GM12891 (cell line): ENCODE measurements around the gene NUDCD3.

Experiments
- DNase-seq: peaks from one replicate; pipeline ENCODE4 v3.0.0; 2011; ENCODE audit warnings: low spot score; ENCODE audit not compliant: insufficient read length
- FAIRE-seq: peaks from 2 replicates; lab custom pipeline; 2011; peaks lifted over from hg19 to GRCh38; lab: Jason Lieb, UNC
- PAX5 ChIP-seq: IDR thresholded peaks from 2 replicates; pipeline ENCODE4 v1.6.1; 2011; ENCODE audit warnings: low read length, moderate library complexity, mild to moderate bottlenecking; ENCODE audit not compliant: insufficient read depth, severe bottlenecking
- POLR2A ChIP-seq: IDR thresholded peaks from 2 replicates; pipeline ENCODE4 v1.6.1; 2011; ENCODE audit warnings: low read depth, low read length, control low read depth
- POLR2AphosphoS5 ChIP-seq: IDR thresholded peaks from 2 replicates; pipeline ENCODE4 v1.6.1; 2011; ENCODE audit warnings: low read depth, low read length, control low read depth
- POU2F2 ChIP-seq: IDR thresholded peaks from 2 replicates; pipeline ENCODE4 v1.6.1; 2011; ENCODE audit warnings: low read depth, mild to moderate bottlenecking, control low read depth, low read length, moderate library complexity
- SPI1 ChIP-seq: IDR thresholded peaks from 2 replicates; pipeline ENCODE4 v1.6.1; 2011; ENCODE audit warnings: low read depth, low read length, control low read depth
- TAF1 ChIP-seq: IDR thresholded peaks from 2 replicates; pipeline ENCODE4 v1.6.1; 2011; ENCODE audit warnings: low read depth, low read length, control low read depth

Gene NUDCD3

DNA sequence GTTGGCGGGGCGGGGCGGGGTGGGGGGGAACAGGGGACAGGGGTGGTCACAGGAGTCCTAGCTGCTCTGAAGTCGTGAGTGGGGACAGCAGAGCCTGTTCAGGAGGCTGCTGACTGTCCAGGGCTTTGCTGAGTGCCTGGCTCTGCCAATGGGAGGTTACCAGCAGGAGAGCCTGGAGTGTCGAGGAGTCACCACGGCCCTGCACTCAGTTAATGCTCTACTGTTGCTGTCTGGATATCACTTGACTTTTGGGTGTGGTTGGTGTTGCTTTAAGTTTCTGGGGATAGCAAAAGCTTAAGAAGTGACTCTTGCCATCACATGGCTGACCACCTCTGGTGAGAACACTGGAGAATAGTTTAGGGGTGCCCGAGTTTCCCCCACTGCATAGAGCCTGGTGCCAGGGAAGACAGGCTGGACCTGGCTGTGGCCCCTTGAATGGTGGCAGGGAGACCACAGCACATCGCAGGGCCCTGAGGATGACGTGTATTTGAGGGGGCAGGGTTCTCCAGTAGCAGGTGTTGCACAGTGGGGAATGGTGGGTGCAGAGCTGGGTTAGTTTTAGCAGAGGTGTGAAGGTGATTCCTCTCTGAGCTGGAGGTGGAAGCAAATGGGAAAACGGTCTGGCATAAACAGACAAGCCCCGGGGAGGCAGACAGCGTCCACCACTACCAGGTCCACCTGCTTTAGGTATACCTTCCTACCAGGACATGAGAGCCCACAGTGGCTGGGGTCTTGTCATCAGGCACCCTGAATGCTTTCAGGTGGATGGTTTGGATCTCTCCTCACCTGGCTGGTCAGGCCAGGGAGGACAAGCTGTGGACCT, 110.9 kb downstream of the NUDCD3 start:
- TF ChIP-seq TAF1 (no peak), POLR2AphosphoS5 (0 out of 2 replicates have a peak, but pooled peaks have one; percentile 6), SPI1 (no peak)
- FAIRE-seq (peak; percentile 61), DNase-seq (no peak)

DNA sequence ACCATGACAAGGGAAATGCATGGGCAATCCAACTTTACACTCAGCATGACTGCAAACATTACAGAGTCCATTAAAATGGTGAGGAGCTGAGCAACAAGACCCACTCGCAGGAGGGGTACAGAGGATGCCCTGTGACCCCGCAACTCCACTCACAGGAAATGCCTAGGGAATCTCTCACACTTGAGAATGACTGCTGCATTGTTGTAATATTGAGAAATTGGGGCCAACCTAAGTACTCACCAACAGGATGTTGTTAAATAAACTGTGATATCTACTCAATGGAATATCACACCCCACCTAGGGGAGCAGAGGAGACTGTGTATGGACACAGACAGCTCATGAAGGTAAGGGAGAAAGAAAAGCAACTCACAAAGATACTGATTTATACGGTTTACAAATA, 111.7 kb downstream of the NUDCD3 start:
- FAIRE-seq (peak; percentile 72), DNase-seq (no peak)
- TF ChIP-seq POLR2A (no peak), POU2F2 (no peak), SPI1 (no peak), PAX5 (no peak), POLR2AphosphoS5 (no peak), TAF1 (no peak)

DNA sequence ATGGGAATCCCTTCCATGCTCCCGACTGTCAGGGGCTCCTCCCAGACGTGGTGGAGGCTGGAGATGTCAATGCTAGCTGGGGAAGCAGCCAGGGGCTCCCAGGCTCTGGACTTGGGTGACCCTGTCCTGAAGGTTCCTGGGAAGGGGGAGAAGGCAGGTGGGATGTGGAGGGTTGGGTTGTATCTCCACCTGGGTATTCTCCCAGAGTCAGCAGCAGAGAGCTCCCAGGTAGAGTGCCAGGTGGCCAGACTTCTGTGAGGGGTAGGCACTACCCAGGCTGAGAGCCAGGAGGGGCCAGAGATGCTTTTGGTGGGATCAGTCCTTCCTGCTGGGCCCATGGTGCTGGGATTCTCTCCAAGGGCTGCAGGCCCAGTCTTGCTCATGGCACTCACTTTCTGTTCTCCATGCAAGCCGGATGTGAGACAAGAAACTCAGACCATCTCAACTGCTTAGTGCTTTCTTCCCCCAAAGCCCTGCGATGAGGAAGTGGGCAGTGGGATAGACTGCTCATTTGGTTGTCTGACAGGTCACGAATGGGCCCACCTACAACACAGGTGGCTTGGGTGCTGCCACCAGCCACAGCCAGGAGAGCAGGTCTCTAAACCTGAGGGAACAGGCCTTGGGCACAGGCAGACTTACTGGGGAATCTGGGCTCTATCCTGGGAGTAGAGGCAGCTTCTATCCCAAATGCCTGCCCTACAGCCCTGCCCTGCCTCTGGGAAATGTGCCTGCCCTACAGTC, 112.6 kb downstream of the NUDCD3 start:
- no peak for TF ChIP-seq PAX5
- TF ChIP-seq TAF1 = 0 out of 2 replicates have a peak, but pooled peaks have one; percentile 18
- TF ChIP-seq POLR2AphosphoS5 = no peak
- TF ChIP-seq SPI1 = peak; percentile 95
- no peak for TF ChIP-seq POLR2A
- no peak for TF ChIP-seq POU2F2
- DNase-seq (peak; percentile 63), FAIRE-seq (peak; percentile 96)

DNA sequence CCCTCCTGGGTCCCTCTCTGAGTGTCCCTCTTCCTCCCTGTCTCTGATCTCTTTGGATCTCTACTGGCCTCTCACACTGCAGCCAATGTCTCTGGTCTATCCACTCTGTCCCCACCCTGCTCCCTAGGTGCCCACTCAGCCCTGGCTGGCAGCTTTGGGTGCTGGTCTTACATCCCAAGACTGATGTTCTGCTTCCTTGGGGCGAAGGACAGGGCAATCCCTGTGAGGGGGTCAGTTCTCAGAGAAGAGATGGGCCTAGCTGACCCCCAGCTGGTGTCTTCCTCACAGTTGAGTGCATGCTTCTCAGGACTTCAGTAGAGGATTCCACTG, 113.4 kb downstream of the NUDCD3 start:
- no peak for FAIRE-seq
- no peak for TF ChIP-seq POLR2A
- TF ChIP-seq TAF1 = no peak
- TF ChIP-seq PAX5 = no peak
- TF ChIP-seq POU2F2 = no peak
- no peak for TF ChIP-seq POLR2AphosphoS5
- no peak for TF ChIP-seq SPI1
- no peak for DNase-seq

DNA sequence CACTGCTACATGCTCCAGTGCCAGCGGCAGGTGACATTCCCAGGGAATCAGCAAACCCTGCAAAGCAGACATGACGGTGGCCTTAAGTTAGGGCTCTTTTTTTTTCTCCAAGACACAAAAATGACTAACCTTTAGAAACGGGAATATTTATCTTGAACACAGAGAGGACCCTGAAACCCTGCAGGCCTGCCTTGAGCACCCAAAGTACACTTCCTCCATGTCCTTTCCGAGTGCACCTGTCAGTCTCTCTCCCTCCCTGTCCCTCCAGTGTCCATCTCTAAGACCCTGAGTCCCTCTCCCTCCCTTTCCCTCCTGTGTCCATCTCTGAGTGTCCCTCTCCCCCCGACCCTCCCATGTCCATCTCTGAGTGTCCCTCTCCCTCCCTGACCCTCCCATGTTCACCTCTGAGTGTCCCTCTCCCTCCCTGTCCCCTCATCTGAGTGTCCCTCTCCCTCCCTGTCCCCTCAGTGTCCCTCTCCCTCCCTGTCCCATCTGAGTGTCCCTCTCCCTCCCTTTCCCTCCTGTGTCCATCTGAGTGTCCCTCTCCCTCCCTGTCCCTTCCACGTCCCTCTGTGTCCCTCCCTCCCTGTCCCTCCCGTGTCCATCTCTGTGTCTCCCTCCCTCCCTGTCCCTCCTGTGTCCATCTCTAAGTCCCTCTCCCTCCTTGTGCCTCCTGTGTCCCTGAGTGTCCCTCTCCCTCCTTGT, 113.9 kb downstream of the NUDCD3 start:
- FAIRE-seq (no peak), DNase-seq (no peak)
- TF ChIP-seq POLR2A (no peak; the same call in 1 of the 2 replicates), PAX5 (no peak), POLR2AphosphoS5 (no peak), SPI1 (no peak), POU2F2 (no peak), TAF1 (no peak)

DNA sequence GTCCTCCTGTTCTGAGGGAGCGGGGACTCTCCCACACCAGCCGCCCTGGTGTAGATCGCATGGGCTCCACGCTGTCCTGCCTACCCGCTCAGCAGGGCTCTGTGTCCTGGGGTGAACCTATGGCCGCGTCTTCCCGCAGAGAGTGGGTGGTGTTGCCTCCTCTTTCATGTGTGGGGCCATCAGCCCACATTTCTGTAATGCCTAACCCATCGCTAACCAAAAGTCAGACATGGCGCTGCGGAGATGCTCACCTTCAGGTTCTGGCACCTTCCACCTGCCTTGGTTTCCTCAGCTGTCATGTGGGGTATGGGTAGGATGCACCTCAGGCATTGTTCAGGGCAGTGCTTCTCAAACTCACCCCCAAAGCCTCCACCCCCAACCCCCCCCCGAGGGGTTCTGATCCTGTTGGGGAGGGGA, 114.5 kb downstream of the NUDCD3 start:
- no peak for DNase-seq
- no peak for FAIRE-seq
- TF ChIP-seq POLR2A (no peak), POLR2AphosphoS5 (no peak), TAF1 (no peak), PAX5 (no peak), SPI1 (no peak), POU2F2 (no peak)

DNA sequence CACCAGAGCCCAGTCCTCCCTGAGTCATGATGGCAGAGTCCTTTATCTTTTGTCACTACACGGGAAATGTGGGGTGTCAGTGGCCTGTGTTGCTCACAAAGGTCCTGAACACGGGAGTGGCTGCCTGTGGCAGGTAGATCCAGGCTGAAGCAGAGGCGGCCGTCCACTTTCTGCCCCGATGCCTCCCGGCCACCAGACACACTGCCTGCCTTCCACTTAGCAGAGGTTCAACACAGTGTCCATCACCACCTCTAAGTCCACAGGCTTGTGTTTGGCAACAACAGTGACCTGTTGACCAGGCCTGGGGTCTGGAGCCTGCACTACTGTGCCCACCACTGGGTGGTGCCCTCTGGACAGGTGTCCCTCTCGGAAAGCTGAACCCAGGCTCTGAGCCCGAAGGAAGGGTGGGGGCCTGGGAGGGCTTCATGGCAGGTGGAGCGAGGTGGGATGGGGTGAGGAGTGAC, 115.2 kb downstream of the NUDCD3 start:
- FAIRE-seq (no peak), DNase-seq (no peak)
- no peak for TF ChIP-seq PAX5
- no peak for TF ChIP-seq POLR2A
- no peak for TF ChIP-seq POU2F2
- TF ChIP-seq TAF1 = no peak
- no peak for TF ChIP-seq SPI1
- no peak for TF ChIP-seq POLR2AphosphoS5

DNA sequence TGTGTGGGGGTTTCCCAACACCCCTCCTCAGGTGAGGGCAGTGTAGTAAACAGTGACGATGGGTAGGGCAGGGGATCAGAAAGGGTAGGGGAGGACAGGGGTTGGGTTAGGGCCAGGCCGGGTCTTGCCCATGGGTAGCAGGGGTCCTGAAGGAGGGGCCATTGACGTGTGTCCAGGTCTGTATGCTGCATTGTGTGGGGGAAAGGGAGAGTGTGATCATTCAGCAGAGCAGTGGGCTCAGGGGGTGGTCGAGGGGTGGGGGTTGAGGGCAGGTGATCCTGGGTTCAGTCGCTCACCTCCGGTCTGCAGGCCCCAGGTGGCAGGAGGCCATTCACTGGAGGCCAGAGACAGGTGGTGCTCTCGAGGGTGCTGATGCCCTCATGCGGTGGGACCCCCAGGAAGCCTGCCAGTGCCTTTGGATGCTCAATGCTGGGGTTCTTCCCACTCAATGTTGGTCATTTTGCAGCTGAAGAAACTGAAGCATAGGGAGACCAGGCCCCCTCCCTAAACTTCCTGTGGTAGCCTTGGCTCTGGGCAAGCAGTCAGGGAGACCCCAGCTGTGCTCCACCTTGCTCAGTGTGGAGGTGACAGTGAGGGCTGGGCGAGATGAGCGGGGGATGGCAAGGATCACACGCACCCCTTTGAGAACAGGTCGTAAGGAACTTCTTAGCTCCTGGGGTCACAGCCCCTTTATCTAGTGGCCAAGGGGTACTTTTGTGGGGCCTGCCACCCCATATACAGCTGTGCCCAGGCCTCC, 116.3 kb downstream of the NUDCD3 start:
- DNase-seq (no peak), FAIRE-seq (no peak)
- TF ChIP-seq SPI1 = no peak
- TF ChIP-seq POLR2AphosphoS5 = no peak
- no peak for TF ChIP-seq PAX5
- TF ChIP-seq TAF1 = no peak
- no peak for TF ChIP-seq POU2F2
- TF ChIP-seq POLR2A = no peak

DNA sequence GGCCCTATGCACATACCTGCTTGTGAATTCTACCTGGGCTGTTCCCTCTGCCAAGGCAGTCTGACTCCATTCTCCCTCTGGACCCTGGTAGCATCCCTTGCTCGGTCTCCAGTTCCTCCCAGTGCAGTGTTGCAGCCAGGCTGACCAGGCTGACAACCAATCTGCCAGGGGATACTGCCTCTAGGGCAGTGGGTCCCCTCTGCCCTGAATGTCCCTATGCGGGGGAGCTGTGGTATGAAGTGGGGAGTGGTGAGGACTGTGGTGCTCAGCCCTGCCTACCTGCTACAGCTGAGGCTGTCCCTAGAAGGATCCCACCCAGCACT, 117.1 kb downstream of the NUDCD3 start:
- no peak for DNase-seq
- TF ChIP-seq SPI1 (no peak), POU2F2 (no peak), TAF1 (no peak), POLR2AphosphoS5 (no peak), POLR2A (no peak), PAX5 (no peak)
- no peak for FAIRE-seq
